Stimulated activated CD4-positive, alpha-beta T cell treated with anti-CD3 and anti-CD28 coated beads, Interleukin-15, amount 100 ng/mL, for 24 hours (primary cell): ENCODE measurements around the gene BST1.
"Not testable (repeated sequence)": the region's sequence is repeated elsewhere in the genome, so short reads cannot be mapped to it uniquely, and the experiment has no call there.

Experiments
- DNase-seq: peaks from one replicate; pipeline ENCODE4 v3.0.0-alpha.2; 2020

The BST1 gene

GRCh38 chr4:15753786-15754185 lies 50.9 kb downstream of the BST1 start:
- no peak for DNase-seq

- DNase-seq: peak; percentile 52
Measured at GRCh38 chr4:15754323-15754722, 51.5 kb downstream of the BST1 start.

- DNase-seq: peak; percentile 65
Measured at GRCh38 chr4:15755321-15756155, 52.7 kb downstream of the BST1 start.

DNA sequence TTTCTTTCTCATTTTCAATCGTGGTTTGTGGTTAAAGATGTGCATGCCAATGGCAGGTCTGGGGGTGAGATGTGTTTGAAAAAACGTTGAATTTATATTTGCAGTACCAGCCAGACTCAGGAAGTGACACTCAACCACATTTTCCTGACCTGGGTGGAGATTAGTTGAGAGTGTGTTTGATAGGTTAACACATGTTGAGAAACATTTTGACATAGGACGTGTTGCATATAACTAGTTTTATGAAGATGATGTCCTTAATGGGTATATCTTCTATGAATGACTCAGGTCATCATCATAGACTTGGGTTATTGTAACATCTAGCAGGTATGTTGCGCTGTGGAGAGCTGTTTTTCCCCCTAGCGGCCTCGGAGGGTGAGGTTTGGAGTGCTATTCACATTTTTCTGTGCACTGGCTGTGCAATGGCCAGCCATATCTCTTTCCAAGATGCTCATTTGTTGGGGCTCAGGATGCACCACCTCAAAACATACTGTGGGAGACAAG lies 53.5 kb downstream of the BST1 start:
- DNase-seq: peak; percentile 83

- DNase-seq: no peak
Measured at GRCh38 chr4:15757054-15757453, 54.2 kb downstream of the BST1 start.

GRCh38 chr4:15758294-15758693 lies 55.4 kb downstream of the BST1 start:
- DNase-seq: no peak

DNA sequence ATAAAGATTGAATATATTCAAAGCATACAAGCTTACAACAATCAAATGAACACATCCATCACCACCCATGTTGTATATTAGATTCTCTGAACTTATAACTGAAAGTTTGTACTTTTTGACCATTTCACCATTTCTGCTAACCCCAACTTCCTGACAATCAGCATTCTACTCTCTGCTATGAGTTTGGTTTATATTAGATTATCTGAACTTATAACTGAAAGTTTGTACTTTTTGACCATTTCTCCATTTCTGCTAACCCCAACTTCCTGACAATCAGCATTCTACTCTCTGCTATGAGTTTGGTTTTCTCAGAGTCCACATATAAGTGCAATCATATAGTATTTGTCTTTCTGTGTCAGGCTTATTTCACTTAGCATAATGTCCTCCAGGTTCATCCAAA lies 59.6 kb downstream of the BST1 start:
- DNase-seq: not testable (repeated sequence)

GRCh38 chr4:15765391-15765790 lies 62.5 kb downstream of the BST1 start:
- DNase-seq: no peak

DNA sequence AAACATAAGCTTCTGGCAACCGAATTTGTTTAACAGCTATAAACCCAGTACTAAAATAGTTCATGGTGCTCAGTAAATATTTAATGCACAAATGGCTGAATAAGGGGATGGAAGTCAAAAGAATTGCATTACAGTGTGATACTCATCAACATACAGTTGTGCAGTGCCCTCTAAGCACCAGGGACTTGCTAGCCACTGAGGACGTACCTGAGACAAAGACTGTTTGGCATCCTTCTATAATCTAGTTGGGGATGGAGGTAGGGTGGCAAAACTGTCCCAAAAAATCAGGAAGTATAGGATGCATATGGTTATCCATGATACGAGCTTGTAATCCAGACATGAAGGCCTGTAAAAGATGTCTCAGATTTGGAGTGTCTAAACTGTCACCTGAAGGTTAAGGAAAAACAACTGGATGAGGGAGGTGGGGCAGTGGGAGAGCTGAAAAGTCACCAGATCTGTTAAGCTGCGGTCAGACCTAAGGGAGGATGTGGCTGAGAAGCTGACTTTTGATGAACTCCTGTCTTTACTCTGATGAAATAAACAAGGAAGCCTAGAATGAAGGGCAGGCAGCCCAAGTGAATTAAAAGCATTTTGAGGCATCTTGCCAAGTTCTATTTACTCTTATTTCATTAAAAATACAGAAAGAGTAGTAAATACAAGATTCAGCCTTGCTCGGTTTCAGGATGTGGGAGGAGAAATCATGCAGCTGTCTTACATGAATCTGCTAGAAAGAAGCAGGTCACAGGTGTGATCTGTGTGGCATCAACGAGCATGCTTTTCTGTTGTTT lies 63.2 kb downstream of the BST1 start:
- DNase-seq: peak; percentile 51

DNA sequence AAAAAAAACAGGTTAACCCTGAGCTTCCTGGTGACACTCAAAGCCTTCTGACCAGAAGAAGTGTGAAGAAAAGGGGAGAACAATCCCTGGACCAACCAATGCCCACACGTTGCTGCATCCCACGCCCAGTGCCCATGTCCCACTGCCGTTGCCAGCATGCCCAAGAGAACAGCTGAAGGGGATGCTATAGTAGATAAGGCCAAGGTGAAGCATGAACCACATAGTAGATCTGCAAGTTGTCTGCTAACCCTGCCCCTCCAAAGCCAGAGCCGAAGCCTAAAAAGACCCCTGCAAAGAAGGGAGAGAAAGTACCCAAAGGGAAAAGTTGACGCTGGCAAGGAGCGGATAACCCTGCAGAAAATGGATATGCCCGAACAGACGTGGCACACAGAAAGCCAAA lies 64.0 kb downstream of the BST1 start:
- DNase-seq: no peak

GRCh38 chr4:15769202-15769601 lies 66.3 kb downstream of the BST1 start:
- DNase-seq: no peak

DNA sequence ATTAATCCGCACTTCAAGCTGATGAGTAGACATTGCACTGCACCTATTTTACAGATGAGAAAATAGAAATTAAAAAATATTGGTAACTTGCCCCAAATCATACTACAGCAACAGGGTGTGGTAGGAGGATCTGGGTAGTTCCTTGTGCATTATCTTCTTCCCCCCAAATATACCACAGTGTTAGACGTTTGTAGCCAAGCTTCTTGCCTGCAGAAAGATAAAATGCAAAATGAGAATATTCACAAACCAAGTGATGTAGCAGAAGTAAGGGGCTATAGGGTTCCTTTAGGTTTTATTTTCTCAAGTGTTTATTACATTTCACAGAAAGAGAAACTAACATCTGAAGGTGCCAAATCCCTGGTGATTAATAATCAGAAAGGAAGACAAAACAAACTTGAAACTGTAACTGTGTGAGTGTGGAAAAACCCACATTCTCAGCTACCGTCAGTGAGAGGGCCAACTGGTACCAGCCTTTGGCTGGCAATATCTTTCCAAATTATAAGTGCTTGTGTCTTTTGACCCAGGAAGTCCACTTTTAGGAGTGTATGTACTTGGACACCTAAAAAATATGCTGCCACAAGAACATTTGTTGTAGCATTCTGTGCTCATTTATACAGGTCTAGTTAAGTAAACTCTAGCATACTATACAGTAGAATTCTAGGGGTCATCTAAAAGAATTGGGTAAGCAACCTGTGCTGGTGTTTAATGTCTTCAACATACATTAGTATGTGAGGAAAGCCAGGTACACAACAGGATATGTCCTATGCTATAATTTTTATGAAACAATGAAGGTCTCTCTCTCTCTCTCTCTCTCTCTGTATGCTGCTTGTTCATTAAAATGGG lies 68.6 kb downstream of the BST1 start:
- peak; percentile 32 for DNase-seq

DNA sequence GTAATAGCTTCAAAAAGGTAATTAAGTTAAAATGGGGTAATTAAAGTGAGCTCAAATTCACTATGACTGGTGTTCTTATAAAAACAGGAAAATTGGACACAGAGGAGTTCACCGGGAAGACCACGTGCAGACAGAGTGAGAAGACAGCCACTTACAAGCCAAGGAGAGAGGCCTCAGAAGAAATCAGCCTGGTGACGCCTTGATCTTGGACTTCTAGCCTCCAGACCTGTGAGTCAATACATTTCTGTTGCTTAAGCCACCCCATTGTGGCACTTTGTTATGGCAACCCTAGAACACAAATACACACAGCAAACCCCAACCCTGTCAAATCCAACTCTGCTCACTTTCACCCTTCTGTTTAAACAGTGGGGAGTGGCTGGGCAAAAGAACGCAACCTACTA lies 71.2 kb downstream of the BST1 start:
- DNase-seq: no peak

DNA sequence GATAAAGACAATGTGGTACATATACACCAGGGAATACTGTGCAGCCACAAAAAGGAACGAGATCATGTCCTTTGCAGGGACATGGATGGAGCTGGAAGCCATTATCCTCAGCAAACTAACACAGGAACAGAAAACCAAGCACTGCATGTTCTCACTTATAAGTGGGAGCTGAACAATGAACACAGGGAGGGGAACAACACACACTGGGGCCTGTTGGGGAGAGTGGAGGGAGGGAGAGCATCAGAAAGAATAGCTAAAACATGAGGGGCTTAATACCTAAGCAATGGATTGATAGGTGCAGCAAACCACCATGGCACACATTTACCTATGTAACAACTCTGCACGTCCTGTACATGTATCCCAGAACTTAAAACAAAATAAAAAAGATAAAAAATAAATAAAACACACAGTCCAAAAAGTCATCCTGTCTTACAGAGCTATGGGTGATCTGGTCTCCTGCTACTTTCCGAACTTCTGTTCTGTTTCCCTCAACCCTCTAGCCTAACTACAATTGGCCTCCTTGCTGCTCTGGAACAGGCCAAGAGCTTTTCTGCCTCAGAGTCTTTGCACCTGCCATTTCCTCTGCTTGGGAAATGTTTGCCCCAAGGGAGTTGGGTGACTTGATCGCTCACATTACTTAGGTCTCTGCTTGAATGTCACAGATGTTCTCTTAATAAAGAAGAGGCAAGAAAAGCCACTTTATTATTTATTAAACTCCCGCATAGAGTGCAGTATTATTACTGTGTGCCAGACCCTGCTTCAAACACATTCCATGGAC lies 74.2 kb downstream of the BST1 start:
- DNase-seq: no peak

- no peak for DNase-seq
Measured at GRCh38 chr4:15777697-15778288, 74.9 kb downstream of the BST1 start.

DNA sequence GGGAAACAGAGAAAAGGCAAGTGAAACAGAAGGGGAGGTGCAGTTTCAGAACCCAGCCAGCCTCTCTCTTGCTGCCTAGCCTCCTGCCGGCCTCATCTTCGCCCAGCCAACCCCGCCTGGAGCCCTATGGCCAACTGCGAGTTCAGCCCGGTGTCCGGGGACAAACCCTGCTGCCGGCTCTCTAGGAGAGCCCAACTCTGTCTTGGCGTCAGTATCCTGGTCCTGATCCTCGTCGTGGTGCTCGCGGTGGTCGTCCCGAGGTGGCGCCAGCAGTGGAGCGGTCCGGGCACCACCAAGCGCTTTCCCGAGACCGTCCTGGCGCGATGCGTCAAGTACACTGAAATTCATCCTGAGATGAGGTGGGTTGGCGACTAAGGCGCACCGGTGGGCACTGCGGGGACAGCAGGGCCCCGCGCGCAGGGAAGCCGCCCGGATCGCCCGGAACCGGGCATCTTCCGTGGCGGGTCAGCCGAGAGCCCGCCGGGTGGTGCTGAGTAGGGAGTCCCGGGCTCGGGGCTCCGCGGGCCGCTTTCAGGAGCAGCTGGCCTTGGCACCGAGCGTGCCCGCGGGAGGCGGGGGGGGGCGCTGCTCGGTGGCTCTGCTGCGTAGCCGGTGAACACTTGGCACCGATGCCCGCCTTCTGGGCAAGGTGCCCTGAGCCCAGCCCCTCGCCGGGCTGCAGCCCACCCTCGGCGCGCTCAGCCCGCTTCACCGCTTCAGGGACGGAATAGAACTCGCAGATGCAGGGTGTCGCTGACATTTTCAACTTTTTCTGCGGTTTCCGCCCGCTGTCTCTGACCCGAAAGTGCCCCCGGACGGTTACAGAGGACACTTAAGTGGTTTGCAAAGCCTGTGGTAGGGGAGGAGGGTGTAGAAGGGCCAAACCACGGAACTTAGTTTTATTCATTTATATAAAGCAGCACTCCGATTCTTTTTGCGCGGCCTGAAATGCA lies 75.7 kb downstream of the BST1 start, which contains the start of gene CD38:
TSS of gene CD38 (plus strand) at position 40 of the 953 bp plus-strand sequence. CDS start at position 127, 87 bp downstream.
- DNase-seq: peak; percentile 69

DNA sequence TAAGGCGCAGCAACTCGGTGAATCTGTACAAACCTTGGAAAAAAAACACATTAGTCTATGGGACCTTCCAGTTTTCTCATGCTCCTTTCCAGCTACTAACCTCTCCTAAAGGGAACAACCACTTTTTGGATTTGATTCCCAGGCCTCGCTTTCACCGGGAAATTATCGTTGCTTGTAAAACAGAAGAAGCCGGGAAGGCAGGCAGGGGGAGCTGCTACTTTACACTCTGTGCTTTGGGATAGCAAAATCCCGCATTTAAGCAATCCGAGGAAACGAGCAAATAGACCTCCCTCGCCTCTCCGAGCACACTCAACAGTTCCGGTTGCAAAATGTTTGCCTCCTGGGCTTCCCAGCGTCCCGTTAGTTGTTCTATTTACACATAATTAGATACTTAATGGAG lies 76.4 kb downstream of the BST1 start:
- DNase-seq: peak; percentile 16

- DNase-seq: no peak
Measured at GRCh38 chr4:15779809-15780208, 76.9 kb downstream of the BST1 start.

DNA sequence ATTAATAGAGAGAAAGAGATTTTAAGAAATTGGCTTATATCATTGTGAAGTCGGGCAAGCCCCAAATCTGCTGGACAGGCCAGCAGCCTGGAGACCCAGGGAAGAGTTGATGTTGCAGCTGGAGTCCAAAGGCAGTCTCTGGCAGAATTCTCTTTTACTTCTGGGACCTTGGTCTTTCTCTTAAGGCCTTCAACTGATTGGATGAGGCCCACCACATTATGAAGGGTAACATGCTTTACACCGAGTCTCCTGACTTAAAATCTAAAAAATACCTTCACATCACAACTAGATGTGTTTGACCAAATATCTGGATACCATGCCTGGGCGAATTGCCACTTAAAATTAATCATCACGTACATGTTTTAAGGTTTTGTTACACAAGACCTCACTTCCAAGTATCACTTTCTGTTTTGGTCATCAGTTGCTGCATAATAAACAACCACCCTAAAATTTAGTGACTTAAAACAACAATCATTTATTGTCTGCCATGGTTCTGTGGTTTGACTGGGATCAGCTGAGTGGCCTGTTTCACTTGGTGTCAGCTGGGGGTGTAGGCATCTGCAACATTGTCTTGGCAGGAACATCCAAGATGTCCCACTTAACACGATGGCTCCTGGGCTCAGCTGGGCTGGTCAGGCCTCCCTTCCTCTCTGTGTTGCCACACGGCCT lies 78.7 kb downstream of the BST1 start:
- DNase-seq: peak; percentile 50
